ENCODE results near the gene RRP12.

- TF ChIP-seq POLR2AphosphoS5 (IDR thresholded peaks at IDR 0.05; ENCODE audit: low read depth, low read length) (no peak), TAF1 (IDR thresholded peaks at IDR 0.05; ENCODE audit: borderline replicate concordance, insufficient read depth, low read length) (no peak)
Measured at GRCh38 chr10:97401455-97401919, 347 bp upstream of the RRP12 start.
